Measurements from ENCODE around the gene DMRTA1. TPM values are rescaled to one million over a fixed set of nuclear protein-coding genes. Genes with fewer than 3 reads are reported as not detected.

The DMRTA1 gene
- total and polyA plus RNA-seq, 2 experiments from 2014 or later: 4.1 to 8.8 TPM

DNA sequence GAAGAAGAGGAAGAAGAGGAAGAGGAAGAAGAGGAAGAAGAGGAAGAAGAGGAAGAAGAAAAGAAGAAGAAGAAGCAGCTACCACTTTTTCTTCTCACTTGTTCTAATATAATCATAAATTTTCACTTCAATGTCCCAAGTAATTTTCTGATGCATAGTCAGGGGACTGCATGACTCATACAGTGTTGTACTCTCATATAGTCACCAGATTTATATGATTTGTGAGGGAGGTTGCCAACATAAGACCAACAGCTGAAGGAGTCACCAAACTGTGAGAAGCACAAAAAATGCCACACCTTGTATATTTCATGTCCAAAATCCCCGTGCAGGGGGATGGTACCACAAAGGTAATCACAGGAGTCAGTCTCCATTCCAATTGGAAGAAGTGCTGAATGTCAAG, 32.7 kb upstream of the DMRTA1 start (continued):
- TF ChIP-seq, protein P1, sequence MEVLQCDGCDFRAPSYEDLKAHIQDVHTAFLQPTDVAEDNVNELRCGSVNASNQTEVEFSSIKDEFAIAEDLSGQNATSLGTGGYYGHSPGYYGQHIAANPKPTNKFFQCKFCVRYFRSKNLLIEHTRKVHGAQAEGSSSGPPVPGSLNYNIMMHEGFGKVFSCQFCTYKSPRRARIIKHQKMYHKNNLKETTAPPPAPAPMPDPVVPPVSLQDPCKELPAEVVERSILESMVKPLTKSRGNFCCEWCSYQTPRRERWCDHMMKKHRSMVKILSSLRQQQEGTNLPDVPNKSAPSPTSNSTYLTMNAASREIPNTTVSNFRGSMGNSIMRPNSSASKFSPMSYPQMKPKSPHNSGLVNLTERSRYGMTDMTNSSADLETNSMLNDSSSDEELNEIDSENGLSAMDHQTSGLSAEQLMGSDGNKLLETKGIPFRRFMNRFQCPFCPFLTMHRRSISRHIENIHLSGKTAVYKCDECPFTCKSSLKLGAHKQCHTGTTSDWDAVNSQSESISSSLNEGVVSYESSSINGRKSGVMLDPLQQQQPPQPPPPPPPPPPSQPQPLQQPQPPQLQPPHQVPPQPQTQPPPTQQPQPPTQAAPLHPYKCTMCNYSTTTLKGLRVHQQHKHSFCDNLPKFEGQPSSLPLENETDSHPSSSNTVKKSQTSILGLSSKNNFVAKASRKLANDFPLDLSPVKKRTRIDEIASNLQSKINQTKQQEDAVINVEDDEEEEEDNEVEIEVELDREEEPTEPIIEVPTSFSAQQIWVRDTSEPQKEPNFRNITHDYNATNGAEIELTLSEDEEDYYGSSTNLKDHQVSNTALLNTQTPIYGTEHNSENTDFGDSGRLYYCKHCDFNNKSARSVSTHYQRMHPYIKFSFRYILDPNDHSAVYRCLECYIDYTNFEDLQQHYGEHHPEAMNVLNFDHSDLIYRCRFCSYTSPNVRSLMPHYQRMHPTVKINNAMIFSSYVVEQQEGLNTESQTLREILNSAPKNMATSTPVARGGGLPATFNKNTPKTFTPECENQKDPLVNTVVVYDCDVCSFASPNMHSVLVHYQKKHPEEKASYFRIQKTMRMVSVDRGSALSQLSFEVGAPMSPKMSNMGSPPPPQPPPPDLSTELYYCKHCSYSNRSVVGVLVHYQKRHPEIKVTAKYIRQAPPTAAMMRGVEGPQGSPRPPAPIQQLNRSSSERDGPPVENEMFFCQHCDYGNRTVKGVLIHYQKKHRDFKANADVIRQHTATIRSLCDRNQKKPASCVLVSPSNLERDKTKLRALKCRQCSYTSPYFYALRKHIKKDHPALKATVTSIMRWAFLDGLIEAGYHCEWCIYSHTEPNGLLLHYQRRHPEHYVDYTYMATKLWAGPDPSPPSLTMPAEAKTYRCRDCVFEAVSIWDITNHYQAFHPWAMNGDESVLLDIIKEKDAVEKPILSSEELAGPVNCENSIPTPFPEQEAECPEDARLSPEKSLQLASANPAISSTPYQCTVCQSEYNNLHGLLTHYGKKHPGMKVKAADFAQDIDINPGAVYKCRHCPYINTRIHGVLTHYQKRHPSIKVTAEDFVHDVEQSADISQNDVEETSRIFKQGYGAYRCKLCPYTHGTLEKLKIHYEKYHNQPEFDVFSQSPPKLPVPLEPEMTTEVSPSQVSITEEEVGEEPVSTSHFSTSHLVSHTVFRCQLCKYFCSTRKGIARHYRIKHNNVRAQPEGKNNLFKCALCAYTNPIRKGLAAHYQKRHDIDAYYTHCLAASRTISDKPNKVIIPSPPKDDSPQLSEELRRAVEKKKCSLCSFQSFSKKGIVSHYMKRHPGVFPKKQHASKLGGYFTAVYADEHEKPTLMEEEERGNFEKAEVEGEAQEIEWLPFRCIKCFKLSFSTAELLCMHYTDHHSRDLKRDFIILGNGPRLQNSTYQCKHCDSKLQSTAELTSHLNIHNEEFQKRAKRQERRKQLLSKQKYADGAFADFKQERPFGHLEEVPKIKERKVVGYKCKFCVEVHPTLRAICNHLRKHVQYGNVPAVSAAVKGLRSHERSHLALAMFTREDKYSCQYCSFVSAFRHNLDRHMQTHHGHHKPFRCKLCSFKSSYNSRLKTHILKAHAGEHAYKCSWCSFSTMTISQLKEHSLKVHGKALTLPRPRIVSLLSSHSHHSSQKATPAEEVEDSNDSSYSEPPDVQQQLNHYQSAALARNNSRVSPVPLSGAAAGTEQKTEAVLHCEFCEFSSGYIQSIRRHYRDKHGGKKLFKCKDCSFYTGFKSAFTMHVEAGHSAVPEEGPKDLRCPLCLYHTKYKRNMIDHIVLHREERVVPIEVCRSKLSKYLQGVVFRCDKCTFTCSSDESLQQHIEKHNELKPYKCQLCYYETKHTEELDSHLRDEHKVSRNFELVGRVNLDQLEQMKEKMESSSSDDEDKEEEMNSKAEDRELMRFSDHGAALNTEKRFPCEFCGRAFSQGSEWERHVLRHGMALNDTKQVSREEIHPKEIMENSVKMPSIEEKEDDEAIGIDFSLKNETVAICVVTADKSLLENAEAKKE (CRISPR knock-in tag; IDR thresholded peaks at IDR 0.05): no peak
- TF ChIP-seq, protein P2, sequence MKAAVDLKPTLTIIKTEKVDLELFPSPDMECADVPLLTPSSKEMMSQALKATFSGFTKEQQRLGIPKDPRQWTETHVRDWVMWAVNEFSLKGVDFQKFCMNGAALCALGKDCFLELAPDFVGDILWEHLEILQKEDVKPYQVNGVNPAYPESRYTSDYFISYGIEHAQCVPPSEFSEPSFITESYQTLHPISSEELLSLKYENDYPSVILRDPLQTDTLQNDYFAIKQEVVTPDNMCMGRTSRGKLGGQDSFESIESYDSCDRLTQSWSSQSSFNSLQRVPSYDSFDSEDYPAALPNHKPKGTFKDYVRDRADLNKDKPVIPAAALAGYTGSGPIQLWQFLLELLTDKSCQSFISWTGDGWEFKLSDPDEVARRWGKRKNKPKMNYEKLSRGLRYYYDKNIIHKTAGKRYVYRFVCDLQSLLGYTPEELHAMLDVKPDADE (IDR thresholded peaks at IDR 0.05): no peak

DNA sequence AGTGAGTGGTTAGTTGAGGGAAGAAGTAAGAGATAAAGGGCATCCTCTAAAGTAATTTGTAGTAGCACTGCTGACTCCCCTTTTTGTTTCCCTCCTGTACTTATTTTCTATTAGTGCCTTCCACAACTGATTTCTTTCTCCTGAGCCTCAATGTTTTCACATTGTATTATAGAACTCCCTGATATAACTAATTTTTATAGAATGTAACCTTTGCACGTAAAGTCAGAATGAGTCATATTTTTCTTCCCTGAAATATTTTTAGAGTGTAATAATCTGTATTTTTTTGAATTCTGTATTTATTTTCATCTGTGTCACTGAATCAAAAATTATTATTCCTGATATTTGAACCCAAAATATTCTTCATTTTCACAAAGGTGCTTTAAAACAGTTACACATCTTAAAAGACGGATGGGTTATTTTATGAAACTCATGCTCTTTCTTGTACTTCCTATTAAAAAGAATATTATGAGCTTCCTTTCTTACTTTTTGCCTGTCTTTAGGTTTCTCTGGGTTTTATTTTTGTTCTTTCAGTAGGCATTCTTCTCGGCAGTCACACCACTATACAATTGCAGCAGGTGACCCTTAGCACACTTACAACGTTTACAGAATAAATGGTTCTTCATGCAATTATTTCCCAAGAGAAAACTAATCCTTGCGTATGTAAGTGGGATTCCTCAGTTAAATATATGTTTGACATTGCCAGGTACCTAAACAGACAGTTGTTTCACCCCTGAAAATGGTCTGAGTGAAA, 30.5 kb upstream of the DMRTA1 start:
- Histone ChIP-seq H3K4me3 (no peak overlapping the region), H4K20me1 (replicated peaks; ENCODE audit: insufficient read depth) (no peaks in the 10 kb centered on the region), H2AFZ (peak overlapping the region; percentile 85; the same call in 1 of the 2 replicates), H3F3A (replicated peaks; ENCODE audit: low read depth) (no peaks in the 10 kb centered on the region), H3K4me1 (ENCODE audit: insufficient read depth) (0 out of 2 replicates have a peak, but pooled peaks cover 6% of the 10 kb centered on the region), H3K4me2 (no peak overlapping the region), H3K27ac (ENCODE audit: low read depth) (no peak overlapping the region), H3K36me3 (ENCODE audit: insufficient read depth) (no peaks in the 10 kb centered on the region), H3K79me2 (replicated peaks; ENCODE audit: insufficient read depth) (no peaks in the 10 kb centered on the region), H3K27me3 (ENCODE audit: insufficient read depth) (no peaks in the 10 kb centered on the region), H3K9me2 (ENCODE audit: insufficient read depth) (no peaks in the 10 kb centered on the region)
- Mint-ChIP-seq H3K9me3 (no peaks in the 10 kb centered on the region), H3K27me3 (ENCODE audit: insufficient read depth, low read depth, poor library complexity) (no peaks in the 10 kb centered on the region), H3K4me1 (peaks cover 7% of the 10 kb centered on the region; the same call in 2 of the 3 replicates), H3K27ac (no peak overlapping the region), H3K36me3 (ENCODE audit: low read depth) (no peaks in the 10 kb centered on the region), H3K4me3 (no peak overlapping the region)
- DNase-seq (ENCODE audit: low spot score): no peak
- ATAC-seq: no peak
- no peak for TF ChIP-seq JUNB (IDR thresholded peaks at IDR 0.05; ENCODE audit: unreplicated experiment)
- no peak for TF ChIP-seq NANOG (IDR thresholded peaks at IDR 0.05; ENCODE audit: borderline replicate concordance)
- TF ChIP-seq ZNF114 (CRISPR knock-in tag; IDR thresholded peaks at IDR 0.05): no peak
- TF ChIP-seq EZH2 (IDR thresholded peaks at IDR 0.05; ENCODE audit: low read depth, unreplicated experiment): no peak
- no peak for TF ChIP-seq CREB1 (CRISPR knock-in tag; IDR thresholded peaks at IDR 0.05; ENCODE audit: low read depth)
- TF ChIP-seq STAT1 (IDR thresholded peaks at IDR 0.05; ENCODE audit: unreplicated experiment): no peak
- TF ChIP-seq, protein P3, sequence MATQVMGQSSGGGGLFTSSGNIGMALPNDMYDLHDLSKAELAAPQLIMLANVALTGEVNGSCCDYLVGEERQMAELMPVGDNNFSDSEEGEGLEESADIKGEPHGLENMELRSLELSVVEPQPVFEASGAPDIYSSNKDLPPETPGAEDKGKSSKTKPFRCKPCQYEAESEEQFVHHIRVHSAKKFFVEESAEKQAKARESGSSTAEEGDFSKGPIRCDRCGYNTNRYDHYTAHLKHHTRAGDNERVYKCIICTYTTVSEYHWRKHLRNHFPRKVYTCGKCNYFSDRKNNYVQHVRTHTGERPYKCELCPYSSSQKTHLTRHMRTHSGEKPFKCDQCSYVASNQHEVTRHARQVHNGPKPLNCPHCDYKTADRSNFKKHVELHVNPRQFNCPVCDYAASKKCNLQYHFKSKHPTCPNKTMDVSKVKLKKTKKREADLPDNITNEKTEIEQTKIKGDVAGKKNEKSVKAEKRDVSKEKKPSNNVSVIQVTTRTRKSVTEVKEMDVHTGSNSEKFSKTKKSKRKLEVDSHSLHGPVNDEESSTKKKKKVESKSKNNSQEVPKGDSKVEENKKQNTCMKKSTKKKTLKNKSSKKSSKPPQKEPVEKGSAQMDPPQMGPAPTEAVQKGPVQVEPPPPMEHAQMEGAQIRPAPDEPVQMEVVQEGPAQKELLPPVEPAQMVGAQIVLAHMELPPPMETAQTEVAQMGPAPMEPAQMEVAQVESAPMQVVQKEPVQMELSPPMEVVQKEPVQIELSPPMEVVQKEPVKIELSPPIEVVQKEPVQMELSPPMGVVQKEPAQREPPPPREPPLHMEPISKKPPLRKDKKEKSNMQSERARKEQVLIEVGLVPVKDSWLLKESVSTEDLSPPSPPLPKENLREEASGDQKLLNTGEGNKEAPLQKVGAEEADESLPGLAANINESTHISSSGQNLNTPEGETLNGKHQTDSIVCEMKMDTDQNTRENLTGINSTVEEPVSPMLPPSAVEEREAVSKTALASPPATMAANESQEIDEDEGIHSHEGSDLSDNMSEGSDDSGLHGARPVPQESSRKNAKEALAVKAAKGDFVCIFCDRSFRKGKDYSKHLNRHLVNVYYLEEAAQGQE (IDR thresholded peaks at IDR 0.05; ENCODE audit: unreplicated experiment): no peak
- TF ChIP-seq, protein P4, sequence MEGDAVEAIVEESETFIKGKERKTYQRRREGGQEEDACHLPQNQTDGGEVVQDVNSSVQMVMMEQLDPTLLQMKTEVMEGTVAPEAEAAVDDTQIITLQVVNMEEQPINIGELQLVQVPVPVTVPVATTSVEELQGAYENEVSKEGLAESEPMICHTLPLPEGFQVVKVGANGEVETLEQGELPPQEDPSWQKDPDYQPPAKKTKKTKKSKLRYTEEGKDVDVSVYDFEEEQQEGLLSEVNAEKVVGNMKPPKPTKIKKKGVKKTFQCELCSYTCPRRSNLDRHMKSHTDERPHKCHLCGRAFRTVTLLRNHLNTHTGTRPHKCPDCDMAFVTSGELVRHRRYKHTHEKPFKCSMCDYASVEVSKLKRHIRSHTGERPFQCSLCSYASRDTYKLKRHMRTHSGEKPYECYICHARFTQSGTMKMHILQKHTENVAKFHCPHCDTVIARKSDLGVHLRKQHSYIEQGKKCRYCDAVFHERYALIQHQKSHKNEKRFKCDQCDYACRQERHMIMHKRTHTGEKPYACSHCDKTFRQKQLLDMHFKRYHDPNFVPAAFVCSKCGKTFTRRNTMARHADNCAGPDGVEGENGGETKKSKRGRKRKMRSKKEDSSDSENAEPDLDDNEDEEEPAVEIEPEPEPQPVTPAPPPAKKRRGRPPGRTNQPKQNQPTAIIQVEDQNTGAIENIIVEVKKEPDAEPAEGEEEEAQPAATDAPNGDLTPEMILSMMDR (conservative IDR thresholded peaks at IDR 0.05; ENCODE audit: low read depth in 2 of 2): no peak
- TF ChIP-seq, protein P2 (IDR thresholded peaks at IDR 0.05): no peak
